PFSK-1 (cell line): ENCODE measurements around the gene COA8.

ENCODE experiments used
- FOXP2 ChIP-seq: optimal IDR thresholded peaks from 2 replicates; pipeline ENCODE3; 2011; ENCODE audit warnings: borderline replicate concordance, control low read depth, inconsistent platforms; ENCODE audit not compliant: insufficient read depth; ENCODE audit errors: extremely low read length, extremely low read depth
- POLR2AphosphoS5 ChIP-seq: IDR thresholded peaks from 2 replicates; pipeline ENCODE4 v1.6.1; 2012; ENCODE audit warnings: low read depth, mild to moderate bottlenecking, control low read depth, low read length, moderate library complexity
- SIN3A ChIP-seq: IDR thresholded peaks from 2 replicates; pipeline ENCODE4 v1.6.1; 2012; ENCODE audit warnings: mild to moderate bottlenecking, low read length, moderate library complexity, borderline replicate concordance; ENCODE audit not compliant: insufficient read depth
- TAF1 ChIP-seq: IDR thresholded peaks from 2 replicates; pipeline ENCODE4 v1.6.1; 2012; ENCODE audit warnings: low read length, control low read depth, borderline replicate concordance; ENCODE audit not compliant: insufficient read depth
- TF ChIP-seq, protein P1 (sequence below), 2 experiments: IDR thresholded peaks; 2 replicates each; pipeline versions ENCODE4 v1.6.1 to v1.8.0; 2011 to 2012; ENCODE audit warnings: low read depth in 2 of 2, low read length in 2 of 2, control low read depth in 1 of 2, inconsistent platforms in 1 of 2, mild to moderate bottlenecking in 1 of 2, moderate library complexity in 1 of 2; ENCODE audit not compliant: insufficient read depth in 1 of 2

The COA8 gene

GRCh38 chr14:103619057-103619456, 56.3 kb downstream of the COA8 start:
- TF ChIP-seq FOXP2 (no peak), SIN3A (no peak), POLR2AphosphoS5 (no peak), TAF1 (no peak)
- TF ChIP-seq, protein P1, sequence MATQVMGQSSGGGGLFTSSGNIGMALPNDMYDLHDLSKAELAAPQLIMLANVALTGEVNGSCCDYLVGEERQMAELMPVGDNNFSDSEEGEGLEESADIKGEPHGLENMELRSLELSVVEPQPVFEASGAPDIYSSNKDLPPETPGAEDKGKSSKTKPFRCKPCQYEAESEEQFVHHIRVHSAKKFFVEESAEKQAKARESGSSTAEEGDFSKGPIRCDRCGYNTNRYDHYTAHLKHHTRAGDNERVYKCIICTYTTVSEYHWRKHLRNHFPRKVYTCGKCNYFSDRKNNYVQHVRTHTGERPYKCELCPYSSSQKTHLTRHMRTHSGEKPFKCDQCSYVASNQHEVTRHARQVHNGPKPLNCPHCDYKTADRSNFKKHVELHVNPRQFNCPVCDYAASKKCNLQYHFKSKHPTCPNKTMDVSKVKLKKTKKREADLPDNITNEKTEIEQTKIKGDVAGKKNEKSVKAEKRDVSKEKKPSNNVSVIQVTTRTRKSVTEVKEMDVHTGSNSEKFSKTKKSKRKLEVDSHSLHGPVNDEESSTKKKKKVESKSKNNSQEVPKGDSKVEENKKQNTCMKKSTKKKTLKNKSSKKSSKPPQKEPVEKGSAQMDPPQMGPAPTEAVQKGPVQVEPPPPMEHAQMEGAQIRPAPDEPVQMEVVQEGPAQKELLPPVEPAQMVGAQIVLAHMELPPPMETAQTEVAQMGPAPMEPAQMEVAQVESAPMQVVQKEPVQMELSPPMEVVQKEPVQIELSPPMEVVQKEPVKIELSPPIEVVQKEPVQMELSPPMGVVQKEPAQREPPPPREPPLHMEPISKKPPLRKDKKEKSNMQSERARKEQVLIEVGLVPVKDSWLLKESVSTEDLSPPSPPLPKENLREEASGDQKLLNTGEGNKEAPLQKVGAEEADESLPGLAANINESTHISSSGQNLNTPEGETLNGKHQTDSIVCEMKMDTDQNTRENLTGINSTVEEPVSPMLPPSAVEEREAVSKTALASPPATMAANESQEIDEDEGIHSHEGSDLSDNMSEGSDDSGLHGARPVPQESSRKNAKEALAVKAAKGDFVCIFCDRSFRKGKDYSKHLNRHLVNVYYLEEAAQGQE (IDR thresholded peaks at IDR 0.05; ENCODE audit: insufficient read depth in 1 of 2, low read depth in 2 of 2, low read length in 2 of 2) = no peak

DNA sequence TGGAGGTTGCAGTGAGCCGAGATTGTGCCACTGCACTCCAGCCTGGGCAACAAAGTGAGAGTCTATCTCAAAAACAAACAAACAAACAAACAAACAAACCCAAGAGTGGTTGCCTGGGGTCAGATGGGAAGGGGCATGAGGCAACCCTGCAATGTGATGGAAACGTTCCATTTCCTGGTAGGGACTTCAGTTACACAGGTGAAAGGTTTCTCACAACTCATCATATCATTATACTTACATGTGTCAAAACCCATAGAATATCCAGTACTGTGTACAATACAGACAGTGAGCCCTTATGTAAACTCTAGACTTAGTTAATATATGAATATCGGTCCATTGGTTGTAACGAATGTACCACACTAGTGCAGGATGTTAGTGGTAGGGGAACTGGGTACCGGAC, 59.1 kb downstream of the COA8 start:
- TF ChIP-seq POLR2AphosphoS5 (no peak), FOXP2 (no peak)

DNA sequence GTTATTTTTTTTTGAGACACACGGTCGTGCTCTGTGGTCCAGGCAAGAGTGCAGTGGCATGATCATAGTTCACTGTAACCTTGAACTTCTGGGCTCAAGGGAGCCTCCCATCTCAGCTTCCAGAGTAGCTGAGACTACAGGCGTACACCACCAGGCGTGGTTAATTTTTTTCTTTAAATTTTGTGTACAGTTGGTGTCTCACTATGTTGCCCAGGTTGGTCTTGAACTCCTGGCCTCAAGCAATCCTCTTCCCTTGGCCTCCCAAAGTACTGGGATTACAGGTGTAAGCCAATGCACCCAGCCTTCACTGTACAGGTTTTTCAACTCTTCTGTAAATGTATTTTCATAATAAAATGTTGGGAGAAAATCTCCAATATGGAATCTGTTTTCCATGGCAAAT, 60.5 kb downstream of the COA8 start:
- no peak for TF ChIP-seq FOXP2
- TF ChIP-seq, protein P1 (IDR thresholded peaks at IDR 0.05; ENCODE audit: insufficient read depth in 1 of 2, low read depth in 2 of 2, low read length in 2 of 2) = no peak
- no peak for TF ChIP-seq TAF1
- no peak for TF ChIP-seq POLR2AphosphoS5
- no peak for TF ChIP-seq SIN3A

- no peak for TF ChIP-seq POLR2AphosphoS5
- TF ChIP-seq TAF1 = no peak
- TF ChIP-seq SIN3A = no peak
- no peak for TF ChIP-seq FOXP2
- TF ChIP-seq, protein P1 (IDR thresholded peaks at IDR 0.05; ENCODE audit: insufficient read depth in 1 of 2, low read depth in 2 of 2, low read length in 2 of 2) = no peak
Observed at GRCh38 chr14:103623883-103624482, 61.2 kb downstream of the COA8 start.

DNA sequence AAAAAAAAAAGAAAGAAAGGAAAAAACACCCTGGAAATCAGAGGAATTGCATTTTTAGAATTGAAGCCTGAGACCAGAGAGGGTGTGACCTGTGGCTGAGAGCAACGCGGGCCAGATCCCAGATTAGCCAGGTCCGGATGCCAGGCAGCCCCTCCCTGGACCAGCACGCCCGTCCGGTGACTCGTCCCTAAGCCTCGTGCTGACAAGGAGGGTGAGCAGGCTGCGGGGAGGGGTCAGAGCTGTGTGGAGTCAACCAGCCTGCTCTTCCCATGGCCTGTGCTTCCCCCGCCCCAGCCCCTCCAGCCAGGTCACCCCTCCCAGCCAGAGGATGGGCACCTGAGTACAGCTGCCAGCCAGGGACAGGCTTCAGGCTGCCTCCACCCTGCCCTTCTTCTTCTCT, 62.1 kb downstream of the COA8 start:
- TF ChIP-seq FOXP2 = peak; percentile 64
- TF ChIP-seq, protein P1 (IDR thresholded peaks at IDR 0.05; ENCODE audit: insufficient read depth in 1 of 2, low read depth in 2 of 2, low read length in 2 of 2) = no peak
- TF ChIP-seq TAF1 = no peak
- no peak for TF ChIP-seq POLR2AphosphoS5
